A673 (cell line): ENCODE data around the gene NUDT5.

Experiments
- EZH2 ChIP-seq: fragments of 200-600 bp; sonication (generic); IDR thresholded peaks from 2 replicates; pipeline ENCODE4 v1.6.1; 2017; ENCODE audit warnings: borderline replicate concordance, low read depth, mild to moderate bottlenecking, mixed read lengths, antibody characterized with exemption, low read length; ENCODE audit not compliant: poor library complexity, severe bottlenecking
- TF ChIP-seq, protein P1 (sequence below): fragments of 300-800, 200-600 bp; sonication (generic); conservative IDR thresholded peaks from 2 replicates; pipeline ENCODE4 v1.5.1; 2017; ENCODE audit warnings: low read depth, mild to moderate bottlenecking, antibody characterized with exemption, low read length, moderate library complexity, mixed read lengths

DNA sequence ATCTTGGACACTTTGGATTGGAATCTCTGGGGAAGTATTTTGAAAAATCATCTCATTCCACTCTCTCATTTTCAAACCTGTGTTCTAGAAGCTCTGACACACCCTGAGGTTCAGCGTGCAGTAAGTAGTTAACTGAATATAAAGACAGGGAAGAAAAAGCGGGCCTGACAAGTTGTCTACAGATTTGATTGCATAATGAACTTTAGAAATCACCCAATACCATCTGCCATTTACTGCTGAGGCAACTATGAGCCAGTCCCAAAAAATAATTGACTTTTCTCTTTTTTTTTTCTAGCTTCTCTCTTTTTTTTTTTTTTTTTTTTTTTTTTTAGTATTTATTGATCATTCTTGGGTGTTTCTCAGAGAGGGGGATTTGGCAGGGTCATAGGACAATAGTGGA, 29.8 kb upstream of the NUDT5 start:
- TF ChIP-seq, protein P1, sequence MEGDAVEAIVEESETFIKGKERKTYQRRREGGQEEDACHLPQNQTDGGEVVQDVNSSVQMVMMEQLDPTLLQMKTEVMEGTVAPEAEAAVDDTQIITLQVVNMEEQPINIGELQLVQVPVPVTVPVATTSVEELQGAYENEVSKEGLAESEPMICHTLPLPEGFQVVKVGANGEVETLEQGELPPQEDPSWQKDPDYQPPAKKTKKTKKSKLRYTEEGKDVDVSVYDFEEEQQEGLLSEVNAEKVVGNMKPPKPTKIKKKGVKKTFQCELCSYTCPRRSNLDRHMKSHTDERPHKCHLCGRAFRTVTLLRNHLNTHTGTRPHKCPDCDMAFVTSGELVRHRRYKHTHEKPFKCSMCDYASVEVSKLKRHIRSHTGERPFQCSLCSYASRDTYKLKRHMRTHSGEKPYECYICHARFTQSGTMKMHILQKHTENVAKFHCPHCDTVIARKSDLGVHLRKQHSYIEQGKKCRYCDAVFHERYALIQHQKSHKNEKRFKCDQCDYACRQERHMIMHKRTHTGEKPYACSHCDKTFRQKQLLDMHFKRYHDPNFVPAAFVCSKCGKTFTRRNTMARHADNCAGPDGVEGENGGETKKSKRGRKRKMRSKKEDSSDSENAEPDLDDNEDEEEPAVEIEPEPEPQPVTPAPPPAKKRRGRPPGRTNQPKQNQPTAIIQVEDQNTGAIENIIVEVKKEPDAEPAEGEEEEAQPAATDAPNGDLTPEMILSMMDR, result no peak
- TF ChIP-seq EZH2, result no peak
